Glutamatergic neuron (in vitro differentiated cells): ENCODE results near the gene CHRND. TPM values are rescaled to one million over a fixed set of nuclear protein-coding genes. Genes with fewer than 3 reads are reported as not detected.

Source experiments
- DNase-seq: peaks from one replicate; pipeline ENCODE4 v3.0.0; 2022
- H3K27ac Mint-ChIP-seq: one replicate; pipeline ENCODE4 v1.8.0; 2020; ENCODE audit warnings: mild to moderate bottlenecking, mixed read lengths, inconsistent platforms; ENCODE audit not compliant: unreplicated experiment
- H3K27me3 Mint-ChIP-seq: one replicate; pipeline ENCODE4 v1.8.0; 2020; ENCODE audit warnings: mild to moderate bottlenecking, moderate library complexity, mixed read lengths, inconsistent platforms; ENCODE audit not compliant: unreplicated experiment
- H3K36me3 Mint-ChIP-seq: one replicate; pipeline ENCODE4 v1.8.0; 2020; ENCODE audit warnings: mild to moderate bottlenecking, mixed read lengths, inconsistent platforms; ENCODE audit not compliant: unreplicated experiment
- H3K4me1 Mint-ChIP-seq: one replicate; pipeline ENCODE4 v1.8.0; 2020; ENCODE audit warnings: mild to moderate bottlenecking, low read depth, mixed read lengths, inconsistent platforms; ENCODE audit not compliant: unreplicated experiment
- H3K4me3 Mint-ChIP-seq: one replicate; pipeline ENCODE4 v1.8.0; 2020; ENCODE audit warnings: mild to moderate bottlenecking, mixed read lengths, inconsistent platforms; ENCODE audit not compliant: unreplicated experiment
- H3K9me3 Mint-ChIP-seq: one replicate; pipeline ENCODE4 v1.8.0; 2020; ENCODE audit warnings: mild to moderate bottlenecking, moderate library complexity, mixed read lengths, inconsistent platforms; ENCODE audit not compliant: unreplicated experiment
- CTCF ChIP-seq: fragments of 200-600 bp; sonication (generic); IDR thresholded peaks from one replicate; pipeline ENCODE4 v1.5.0; 2021; ENCODE audit not compliant: partially characterized antibody, unreplicated experiment
- total RNA-seq: library from RNA; stranded (reverse); fragmentation: NEBNext Ultra II Directional; extraction: Animal tissue kit (Norgen Biotek cat#: 25700); gene quantifications from one replicate; pipeline ENCODE4 v1.2.1, GENCODE V29; 2021; ENCODE audit not compliant: unreplicated experiment

CHRND gene
- total RNA-seq, 1 donor from 2014 or later, result 2.2 TPM

DNA sequence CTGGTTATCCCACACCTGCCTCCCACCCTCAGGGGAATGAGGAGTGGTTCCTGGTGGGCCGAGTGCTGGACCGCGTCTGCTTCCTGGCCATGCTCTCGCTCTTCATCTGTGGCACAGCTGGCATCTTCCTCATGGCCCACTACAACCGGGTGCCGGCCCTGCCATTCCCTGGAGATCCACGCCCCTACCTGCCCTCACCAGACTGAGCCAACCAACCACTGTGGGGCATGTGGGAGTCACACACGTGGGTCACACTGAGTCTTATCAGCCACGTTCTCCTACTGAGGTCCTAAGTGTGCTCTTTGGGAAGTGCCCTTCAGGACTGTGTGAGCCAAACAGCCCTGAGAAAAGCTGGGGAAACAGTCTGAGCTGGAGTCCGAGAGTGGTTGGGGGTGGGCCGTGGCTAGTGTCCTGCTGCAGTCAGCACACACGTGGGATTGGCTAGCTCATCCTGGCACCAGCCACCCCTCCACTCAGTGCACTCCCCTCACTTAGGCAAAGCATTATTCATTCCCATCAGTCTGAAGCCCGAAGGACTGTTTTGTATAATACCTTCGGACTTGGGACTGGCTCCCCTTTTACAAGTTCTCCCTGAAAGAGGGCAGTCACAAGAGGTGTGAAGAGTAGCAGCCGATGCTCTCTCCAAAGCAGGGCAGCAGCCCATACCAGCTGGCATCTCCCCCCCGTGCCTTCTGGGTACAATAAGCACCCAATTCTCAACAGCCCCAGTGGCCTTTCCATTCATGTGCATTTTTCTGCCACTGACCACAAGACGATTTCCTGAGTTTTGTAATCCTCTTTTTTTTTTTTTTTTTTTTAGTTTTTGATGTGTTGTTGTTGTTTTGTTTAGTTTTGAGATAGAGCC is 19.8 kb downstream of the CHRND start:
- H3K27me3 Mint-ChIP-seq, result peaks cover 11% of the 10 kb centered on the region
- no peak for DNase-seq
- no peak overlapping the region for H3K27ac Mint-ChIP-seq
- H3K9me3 Mint-ChIP-seq, result peaks cover 21% of the 10 kb centered on the region
- no peak overlapping the region for H3K4me3 Mint-ChIP-seq
- peaks cover 32% of the 10 kb centered on the region for H3K36me3 Mint-ChIP-seq
- no peak for TF ChIP-seq CTCF
- H3K4me1 Mint-ChIP-seq, result peaks cover 4% of the 10 kb centered on the region

DNA sequence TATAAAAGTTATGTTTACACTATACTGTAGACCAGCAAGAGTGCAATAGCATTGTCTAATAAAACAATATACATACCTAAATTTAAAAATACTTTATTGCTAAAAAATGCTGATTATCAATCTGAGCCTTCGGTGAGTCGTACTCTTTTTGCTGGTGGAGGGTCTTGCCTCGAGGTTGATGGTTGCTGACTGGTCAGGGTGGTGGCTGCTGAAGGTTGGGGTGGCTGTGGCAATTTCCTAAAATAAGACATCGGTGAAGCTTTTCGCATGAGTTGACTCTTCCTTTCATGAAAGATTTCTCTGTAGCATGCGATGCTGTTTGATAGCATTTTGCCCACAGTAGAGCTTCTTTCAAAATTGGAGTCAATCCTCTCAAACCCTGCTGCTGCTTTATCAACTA is 22.0 kb downstream of the CHRND start:
- no peak for DNase-seq

DNA sequence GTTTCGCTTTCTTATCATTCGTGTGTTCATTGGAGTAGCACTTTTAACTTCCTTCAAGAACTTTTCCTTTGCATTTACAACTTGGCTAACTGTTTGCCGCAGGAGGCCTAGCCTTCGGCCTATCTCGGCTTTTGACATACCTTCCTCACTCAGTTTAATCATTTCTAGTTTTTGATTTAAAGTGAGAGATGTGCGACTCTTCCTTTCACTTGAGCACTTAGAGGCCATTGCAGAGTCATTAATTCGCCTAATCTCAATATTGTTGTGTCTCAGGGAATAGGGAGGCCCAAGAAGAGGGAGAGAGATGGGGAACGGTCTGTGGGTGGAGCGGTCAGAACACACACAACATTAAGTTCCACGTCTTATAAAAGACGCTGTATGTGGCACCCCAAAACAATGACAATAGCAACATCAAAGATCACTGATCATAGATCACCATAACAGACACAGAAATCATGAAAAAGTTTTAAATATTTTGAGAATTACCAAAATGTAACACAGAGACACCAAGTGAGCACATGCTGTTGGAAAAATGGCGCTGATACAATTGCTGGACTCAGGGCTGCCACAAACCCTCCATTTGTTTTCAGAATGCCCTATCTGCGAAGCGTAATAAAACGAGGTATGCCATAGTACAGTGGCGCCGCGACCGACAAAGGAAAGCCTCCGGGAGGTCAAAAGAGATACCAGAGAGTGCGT is 23.8 kb downstream of the CHRND start:
- Mint-ChIP-seq H3K9me3 (peaks cover 21% of the 10 kb centered on the region), H3K27me3 (peaks cover 13% of the 10 kb centered on the region)

More for the DNA sequence above, 22.0 kb downstream of the CHRND start:
- peaks cover 13% of the 10 kb centered on the region for H3K27me3 Mint-ChIP-seq
- H3K9me3 Mint-ChIP-seq, result peaks cover 24% of the 10 kb centered on the region
- no peak for TF ChIP-seq CTCF
- H3K27ac Mint-ChIP-seq, result no peak overlapping the region
- H3K36me3 Mint-ChIP-seq, result peaks cover 32% of the 10 kb centered on the region
- peaks cover 4% of the 10 kb centered on the region for H3K4me1 Mint-ChIP-seq
- no peak overlapping the region for H3K4me3 Mint-ChIP-seq

DNA sequence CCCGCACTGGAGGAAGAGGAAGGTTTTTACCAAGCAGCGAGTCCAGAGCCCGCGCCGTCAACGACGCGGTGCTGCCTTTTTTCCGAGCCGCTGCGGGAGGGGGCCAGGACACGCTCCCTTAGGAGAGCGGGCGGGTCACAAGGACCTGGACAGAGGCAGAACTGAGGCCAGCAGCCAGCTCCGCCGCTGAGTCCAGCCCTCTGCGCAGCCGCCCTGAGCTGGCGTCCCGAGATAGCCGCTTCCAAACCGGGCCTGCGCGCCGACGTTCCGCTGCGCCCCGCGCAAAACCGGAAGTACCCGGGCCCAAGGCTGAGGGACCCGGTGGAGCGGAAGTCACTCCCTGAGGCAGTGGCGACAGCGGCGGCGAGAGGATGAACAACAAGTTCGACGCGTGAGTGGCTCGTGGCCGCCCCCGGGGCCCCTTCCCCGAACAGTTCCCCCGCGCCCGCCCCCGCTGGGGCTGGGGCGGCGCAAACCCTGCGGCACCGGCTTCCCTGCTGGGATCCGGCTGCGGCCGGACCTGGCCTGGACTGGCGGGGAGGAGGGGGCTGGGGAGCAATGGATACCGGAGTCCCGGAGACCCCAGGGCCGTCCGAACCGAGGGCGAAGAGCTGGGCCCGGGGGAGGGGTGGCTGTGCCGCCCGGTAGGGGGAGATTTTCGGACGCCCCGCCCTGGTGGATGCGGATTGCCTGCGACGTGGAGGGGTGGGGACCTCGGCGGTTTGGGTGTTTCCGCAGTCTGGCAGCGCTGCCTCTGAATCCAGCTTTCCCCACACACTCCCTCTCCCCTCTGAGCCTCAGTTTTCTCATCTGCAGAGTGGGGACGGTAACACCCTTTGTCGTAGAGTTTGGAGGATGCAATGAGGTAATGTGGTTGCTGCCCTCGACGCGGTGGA is 24.6 kb downstream of the CHRND start, which contains the start of the genes EIF4E2 and TIGD1:
Gene EIF4E2, plus strand, starts transcription at position 336 of the 896 bp plus-strand sequence. Its CDS starts 36 bp downstream, at position 372.
Gene TIGD1, minus strand, starts transcription at position 204 of the 896 bp plus-strand sequence. CDS start 675 bp downstream, outside the sequence.
- Mint-ChIP-seq H3K27me3 (peaks cover 12% of the 10 kb centered on the region), H3K9me3 (peaks cover 21% of the 10 kb centered on the region), H3K36me3 (peaks cover 32% of the 10 kb centered on the region), H3K4me1 (peaks cover 4% of the 10 kb centered on the region), H3K27ac (peak within 1 kb of the TSS; percentile 99), H3K4me3 (peak within 1 kb of the TSS; percentile 98)
- TF ChIP-seq CTCF, result peak; percentile 58
- DNase-seq, result peak; percentile 96

More for the DNA sequence above, 23.8 kb downstream of the CHRND start:
- peak overlapping the region; percentile 98 for H3K4me3 Mint-ChIP-seq
- H3K27ac Mint-ChIP-seq, result peak overlapping the region; percentile 99
- peaks cover 32% of the 10 kb centered on the region for H3K36me3 Mint-ChIP-seq
- no peak for TF ChIP-seq CTCF
- DNase-seq, result no peak
- peaks cover 4% of the 10 kb centered on the region for H3K4me1 Mint-ChIP-seq
